ENCODE data around the gene MALAT1.

Gene MALAT1

DNA sequence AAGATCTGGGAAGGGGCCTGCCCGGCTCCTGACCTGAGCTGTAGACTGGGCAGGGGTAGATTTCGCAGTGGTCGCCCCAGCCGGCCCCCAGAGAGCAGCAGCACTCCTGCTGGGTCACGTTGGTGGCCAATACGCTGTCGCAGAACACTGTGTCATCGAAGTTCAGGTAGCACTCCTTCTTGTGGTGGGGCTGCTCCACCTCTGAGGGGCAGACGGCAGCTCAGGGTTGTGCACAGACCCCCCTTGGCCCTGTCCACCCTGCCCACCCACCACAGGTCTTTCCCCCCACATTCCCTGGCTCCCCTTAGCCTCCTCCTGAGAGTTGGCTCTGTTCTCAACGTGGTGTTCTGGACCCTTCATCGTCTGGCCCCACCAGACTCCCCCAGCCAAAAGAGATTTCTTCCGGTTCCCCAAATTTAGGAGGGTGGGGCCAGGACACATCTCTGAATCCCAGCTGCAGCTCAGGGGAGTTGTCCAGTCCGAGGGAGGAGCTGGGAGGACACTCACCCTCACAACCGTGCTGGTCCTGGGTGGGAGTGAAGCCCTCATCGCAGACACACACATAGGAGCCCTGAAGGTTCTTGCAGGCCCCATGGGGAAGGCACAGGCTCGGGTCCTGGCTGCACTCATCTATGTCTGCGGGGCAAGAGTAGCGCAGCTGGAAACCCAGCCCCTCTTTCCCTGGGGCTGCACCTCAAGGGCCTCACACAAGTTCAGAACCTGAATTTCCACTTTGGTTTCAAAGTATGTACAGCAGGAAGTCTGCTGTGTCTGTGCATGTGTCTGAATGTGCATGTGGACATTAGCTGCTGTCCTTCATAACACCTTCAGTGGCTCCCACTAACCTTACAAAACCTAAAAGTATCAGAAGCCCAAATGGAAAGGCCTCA, 42.5 kb downstream of the MALAT1 start:
- Histone ChIP-seq H3K9me3 (ENCODE audit: control insufficient read depth, low read length) (no peaks in the 10 kb centered on the region), H3K4me2 (ENCODE audit: low read length) (peak overlapping the region; percentile 73), H3K4me3 (ENCODE audit: low read depth, low read length) (no peak overlapping the region), H2AFZ (no peak overlapping the region), H3K27me3 (ENCODE audit: control insufficient read depth, insufficient read depth, low read length) (no peaks in the 10 kb centered on the region), H3K9ac (no peak overlapping the region), H3K27ac (peak overlapping the region; percentile 49), H3K36me3 (ENCODE audit: control insufficient read depth, insufficient read depth, low read length) (no peaks in the 10 kb centered on the region), H3K4me1 (no peaks in the 10 kb centered on the region), H3K79me2 (no peaks in the 10 kb centered on the region)
- TF ChIP-seq, protein P1, sequence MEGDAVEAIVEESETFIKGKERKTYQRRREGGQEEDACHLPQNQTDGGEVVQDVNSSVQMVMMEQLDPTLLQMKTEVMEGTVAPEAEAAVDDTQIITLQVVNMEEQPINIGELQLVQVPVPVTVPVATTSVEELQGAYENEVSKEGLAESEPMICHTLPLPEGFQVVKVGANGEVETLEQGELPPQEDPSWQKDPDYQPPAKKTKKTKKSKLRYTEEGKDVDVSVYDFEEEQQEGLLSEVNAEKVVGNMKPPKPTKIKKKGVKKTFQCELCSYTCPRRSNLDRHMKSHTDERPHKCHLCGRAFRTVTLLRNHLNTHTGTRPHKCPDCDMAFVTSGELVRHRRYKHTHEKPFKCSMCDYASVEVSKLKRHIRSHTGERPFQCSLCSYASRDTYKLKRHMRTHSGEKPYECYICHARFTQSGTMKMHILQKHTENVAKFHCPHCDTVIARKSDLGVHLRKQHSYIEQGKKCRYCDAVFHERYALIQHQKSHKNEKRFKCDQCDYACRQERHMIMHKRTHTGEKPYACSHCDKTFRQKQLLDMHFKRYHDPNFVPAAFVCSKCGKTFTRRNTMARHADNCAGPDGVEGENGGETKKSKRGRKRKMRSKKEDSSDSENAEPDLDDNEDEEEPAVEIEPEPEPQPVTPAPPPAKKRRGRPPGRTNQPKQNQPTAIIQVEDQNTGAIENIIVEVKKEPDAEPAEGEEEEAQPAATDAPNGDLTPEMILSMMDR (IDR thresholded peaks at IDR 0.05): no peak

DNA sequence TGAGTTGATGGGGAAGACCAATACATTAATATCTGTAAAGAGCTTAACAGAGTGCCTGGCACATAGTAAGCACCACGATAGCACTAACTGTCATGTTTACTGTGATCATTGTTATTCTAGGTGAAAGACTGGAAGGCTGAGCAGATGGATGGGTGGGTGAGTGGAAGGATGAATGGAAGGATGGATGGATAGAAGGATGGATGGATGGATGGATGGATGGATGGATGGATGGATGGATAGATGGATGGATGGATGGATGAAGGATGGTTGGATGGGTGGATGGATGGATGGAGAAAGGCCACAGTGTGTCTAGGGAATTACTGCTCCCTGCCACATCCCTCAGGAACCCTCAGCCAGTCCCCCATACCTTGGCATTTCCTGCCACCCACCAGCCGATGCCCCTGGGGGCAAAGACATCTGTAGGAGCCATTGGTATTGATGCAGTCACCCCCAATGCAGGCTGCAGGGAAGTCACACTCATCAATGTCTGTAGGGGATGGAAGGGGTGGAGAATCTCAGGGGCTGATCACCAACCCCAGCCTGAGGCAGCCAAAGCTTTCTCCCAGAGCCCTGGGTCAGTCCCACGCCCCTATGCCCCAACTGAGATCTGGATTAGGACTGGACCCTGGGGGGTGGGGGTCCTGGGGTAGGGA, 44.0 kb downstream of the MALAT1 start:
- Histone ChIP-seq H3K36me3 (ENCODE audit: control insufficient read depth, insufficient read depth, low read length) (no peaks in the 10 kb centered on the region), H2AFZ (no peak overlapping the region), H3K4me1 (no peaks in the 10 kb centered on the region), H3K79me2 (no peaks in the 10 kb centered on the region), H3K27me3 (ENCODE audit: control insufficient read depth, insufficient read depth, low read length) (no peaks in the 10 kb centered on the region), H3K4me3 (ENCODE audit: low read depth, low read length) (no peak overlapping the region), H3K27ac (no peak overlapping the region), H3K9ac (no peak overlapping the region), H3K4me2 (ENCODE audit: low read length) (no peak overlapping the region), H3K9me3 (ENCODE audit: control insufficient read depth, low read length) (no peaks in the 10 kb centered on the region)
- TF ChIP-seq, protein P1 (IDR thresholded peaks at IDR 0.05): no peak

DNA sequence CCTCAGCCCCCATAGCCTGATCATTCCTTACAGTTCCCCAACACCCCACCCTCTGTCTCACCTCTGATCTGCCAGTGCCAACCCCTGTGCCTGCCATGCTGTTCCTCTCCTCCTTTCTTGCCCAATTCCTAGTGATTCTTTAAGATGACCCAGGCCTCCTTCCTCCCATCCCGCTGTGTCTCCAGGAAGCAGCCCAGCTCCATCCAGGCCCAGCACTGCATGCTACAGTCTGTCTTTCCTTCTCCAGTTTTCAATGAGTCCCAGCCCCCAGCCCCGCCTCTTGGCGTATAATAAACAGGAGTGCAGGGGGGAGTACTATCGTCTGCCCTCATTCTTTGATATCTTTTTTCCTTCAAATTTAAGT, 47.0 kb downstream of the MALAT1 start:
- no peaks in the 10 kb centered on the region for H3K4me1 ChIP-seq
- TF ChIP-seq, protein P1 (IDR thresholded peaks at IDR 0.05): no peak
- H3K9ac ChIP-seq: no peak overlapping the region
- no peaks in the 10 kb centered on the region for H3K79me2 ChIP-seq
- H3K27me3 ChIP-seq (ENCODE audit: control insufficient read depth, insufficient read depth, low read length): no peaks in the 10 kb centered on the region
- no peaks in the 10 kb centered on the region for H3K9me3 ChIP-seq (ENCODE audit: control insufficient read depth, low read length)
- H3K27ac ChIP-seq: no peak overlapping the region
- H3K4me3 ChIP-seq (ENCODE audit: low read depth, low read length): no peak overlapping the region
- no peak overlapping the region for H3K4me2 ChIP-seq (ENCODE audit: low read length)
- H2AFZ ChIP-seq: no peak overlapping the region
- H3K36me3 ChIP-seq (ENCODE audit: control insufficient read depth, insufficient read depth, low read length): no peaks in the 10 kb centered on the region

DNA sequence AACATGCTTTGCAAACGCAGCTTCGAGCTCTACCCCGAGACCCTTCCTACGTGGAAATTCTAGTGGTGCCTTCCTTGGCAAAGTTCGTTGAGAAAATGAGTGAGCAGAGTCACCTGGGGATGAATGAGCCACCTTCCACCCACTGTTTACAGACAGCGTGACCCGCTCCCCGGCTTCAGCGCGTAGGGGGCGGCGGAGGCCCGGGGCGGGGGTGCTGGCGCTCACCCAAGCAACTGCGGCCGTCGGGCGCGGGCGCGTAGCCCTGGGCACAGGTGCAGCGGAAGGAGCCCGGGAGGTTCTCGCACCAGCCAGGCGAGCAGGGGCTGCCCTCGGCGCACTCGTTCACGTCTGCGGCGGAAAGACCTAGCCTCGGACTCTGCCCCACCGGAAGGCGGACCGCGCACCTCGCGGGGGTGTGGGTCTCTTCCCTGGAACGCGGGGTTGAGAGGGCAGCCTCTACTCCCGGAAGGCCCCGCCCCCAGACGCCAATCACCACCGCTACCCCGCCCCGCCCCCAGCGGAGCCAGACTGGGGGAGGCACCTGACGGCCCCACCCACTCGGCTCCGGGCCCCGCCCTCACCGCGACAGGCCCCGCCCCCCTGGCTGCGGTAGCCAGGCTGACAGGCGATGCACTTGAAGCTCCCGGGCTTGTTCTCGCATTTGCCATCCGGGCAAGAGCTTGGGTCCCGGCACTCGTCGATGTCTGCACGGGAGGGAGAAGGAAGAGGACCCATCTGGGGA, 47.5 kb downstream of the MALAT1 start:
- no peaks in the 10 kb centered on the region for H3K4me1 ChIP-seq
- H3K4me2 ChIP-seq (ENCODE audit: low read length): no peak overlapping the region
- H3K9me3 ChIP-seq (ENCODE audit: control insufficient read depth, low read length): no peaks in the 10 kb centered on the region
- H3K79me2 ChIP-seq: peaks cover 1% of the 10 kb centered on the region
- no peak overlapping the region for H2AFZ ChIP-seq
- no peak overlapping the region for H3K9ac ChIP-seq
- H3K4me3 ChIP-seq (ENCODE audit: low read depth, low read length): no peak overlapping the region
- no peaks in the 10 kb centered on the region for H3K27me3 ChIP-seq (ENCODE audit: control insufficient read depth, insufficient read depth, low read length)
- H3K36me3 ChIP-seq (ENCODE audit: control insufficient read depth, insufficient read depth, low read length): no peaks in the 10 kb centered on the region
- no peak overlapping the region for H3K27ac ChIP-seq
- TF ChIP-seq, protein P1 (IDR thresholded peaks at IDR 0.05): no peak
